ENCODE data around the gene FAAP20.
"Not testable (repeated sequence)": the region's sequence is repeated elsewhere in the genome, so short reads cannot be mapped to it uniquely, and the experiment has no call there.

FAAP20 gene

GRCh38 chr1:2157856-2158255 lies 36.7 kb downstream of the FAAP20 start:
- DNase-seq (ENCODE audit: low read depth in 2 of 2) = no peak

- DNase-seq (ENCODE audit: low read depth in 2 of 2) = no peak
Measured at GRCh38 chr1:2156866-2157265, 37.7 kb downstream of the FAAP20 start.

- no peak for DNase-seq (ENCODE audit: low read depth in 2 of 2)
Measured at GRCh38 chr1:2155788-2156187, 38.8 kb downstream of the FAAP20 start.

- DNase-seq (ENCODE audit: low read depth in 2 of 2) = no peak
Measured at GRCh38 chr1:2155147-2155598, 39.4 kb downstream of the FAAP20 start.

- DNase-seq (ENCODE audit: low read depth in 2 of 2) = no peak
Measured at GRCh38 chr1:2154022-2154421, 40.5 kb downstream of the FAAP20 start.

GRCh38 chr1:2152954-2153353 lies 41.6 kb downstream of the FAAP20 start:
- no peak for DNase-seq (ENCODE audit: low read depth in 2 of 2)

GRCh38 chr1:2151911-2152310 lies 42.7 kb downstream of the FAAP20 start:
- no peak for DNase-seq (ENCODE audit: low read depth in 2 of 2)

- DNase-seq (ENCODE audit: low read depth in 2 of 2) = no peak
Measured at GRCh38 chr1:2151252-2151651, 43.3 kb downstream of the FAAP20 start.

GRCh38 chr1:2150801-2151200 lies 43.8 kb downstream of the FAAP20 start:
- DNase-seq (ENCODE audit: low read depth in 2 of 2) = no peak

GRCh38 chr1:2148691-2149090 lies 45.9 kb downstream of the FAAP20 start:
- DNase-seq (ENCODE audit: low read depth in 2 of 2) = peak in 1 of 2 donors; percentile 15

- DNase-seq (ENCODE audit: low read depth in 2 of 2) = not testable (repeated sequence)
Measured at GRCh38 chr1:2147869-2148268, 46.7 kb downstream of the FAAP20 start.

- DNase-seq (ENCODE audit: low read depth in 2 of 2) = no peak
Measured at GRCh38 chr1:2146836-2147517, 47.6 kb downstream of the FAAP20 start.

GRCh38 chr1:2145946-2146835 lies 48.4 kb downstream of the FAAP20 start:
- no peak for DNase-seq (ENCODE audit: low read depth in 2 of 2)

- DNase-seq (ENCODE audit: low read depth in 2 of 2) = no peak
Measured at GRCh38 chr1:2144501-2145090, 50.0 kb downstream of the FAAP20 start.

- DNase-seq (ENCODE audit: low read depth in 2 of 2) = no peak
Measured at GRCh38 chr1:2143814-2144500, 50.6 kb downstream of the FAAP20 start.

- no peak for DNase-seq (ENCODE audit: low read depth in 2 of 2)
Measured at GRCh38 chr1:2141025-2141424, 53.5 kb downstream of the FAAP20 start.

Measured in stimulated activated CD8-positive, alpha-beta memory T cell treated with anti-CD3 and anti-CD28 coated beads, Interleukin-15, amount 100 ng/mL, for 4 hours (primary cell).